Chondrocyte (in vitro differentiated cells): Measurements from ENCODE around the gene RPS19. TPM values are rescaled to one million over a fixed set of nuclear protein-coding genes. Genes with fewer than 3 reads are reported as not detected.

Experiments
- DNase-seq: peaks from one replicate; pipeline ENCODE4 v3.0.0; 2021; ENCODE audit warnings: mixed read lengths, low spot score
- H3K27ac Mint-ChIP-seq: one replicate; pipeline ENCODE4 v1.8.0; 2021; ENCODE audit warnings: mild to moderate bottlenecking, moderate library complexity, mixed read lengths; ENCODE audit not compliant: unreplicated experiment
- H3K27me3 Mint-ChIP-seq: 2 replicates; pipeline ENCODE4 v1.8.0; 2021; ENCODE audit warnings: low read depth, mixed read lengths
- H3K36me3 Mint-ChIP-seq: 2 replicates; pipeline ENCODE4 v1.8.0; 2021; ENCODE audit warnings: low read depth, mixed read lengths
- H3K4me1 Mint-ChIP-seq: 2 replicates; pipeline ENCODE4 v1.8.0; 2021; ENCODE audit warnings: low read depth, mild to moderate bottlenecking, mixed read lengths
- H3K4me3 Mint-ChIP-seq: one replicate; pipeline ENCODE4 v1.8.0; 2021; ENCODE audit warnings: mild to moderate bottlenecking, moderate library complexity, mixed read lengths; ENCODE audit not compliant: unreplicated experiment
- H3K9me3 Mint-ChIP-seq: 2 replicates; pipeline ENCODE4 v1.8.0; 2021; ENCODE audit warnings: low read depth, mixed read lengths
- CTCF ChIP-seq: fragments of 200-600 bp; sonication (generic); IDR thresholded peaks from 2 replicates; pipeline ENCODE4 v1.5.0; 2021; ENCODE audit warnings: antibody characterized with exemption, mild to moderate bottlenecking, moderate library complexity
- total RNA-seq: library from RNA; stranded (reverse); gene quantifications from 3 replicates; pipeline ENCODE4 v1.2.1, GENCODE V29; 2021

RPS19 gene
- total RNA-seq, 1 donor from 2014 or later, result 1,457 TPM

DNA sequence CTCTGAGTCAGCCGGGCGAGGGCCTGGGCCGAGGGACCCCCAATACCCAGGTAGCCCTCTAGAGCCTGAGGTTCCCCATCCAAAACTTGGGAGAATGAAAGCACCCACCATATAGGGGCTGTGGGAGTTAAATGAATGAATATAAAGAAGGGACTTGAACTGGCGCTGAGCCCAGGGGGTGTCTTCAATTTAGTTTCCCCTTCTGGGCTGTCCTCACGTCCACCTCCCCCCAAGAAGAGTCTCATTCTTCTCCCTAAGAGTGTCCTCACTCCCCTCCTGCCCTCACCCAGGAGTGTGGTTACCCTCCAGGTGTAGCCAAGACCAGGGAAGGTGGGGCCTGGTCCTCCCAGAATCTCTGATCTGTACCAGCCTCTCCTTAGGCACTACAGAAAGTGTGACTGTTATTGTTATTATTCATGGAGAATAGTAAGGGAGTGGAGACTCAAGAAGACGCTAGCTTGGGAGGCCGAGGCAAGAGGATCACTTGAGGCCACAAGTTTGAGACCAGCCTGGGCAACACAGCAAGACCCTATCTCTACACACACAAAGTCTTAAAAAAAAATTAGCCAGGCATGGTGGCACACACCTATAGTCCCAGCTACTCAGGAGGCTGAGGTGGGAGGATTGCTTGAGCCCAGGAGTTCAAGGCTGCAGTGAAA, 19.7 kb downstream of the RPS19 start:
- no peaks in the 10 kb centered on the region for H3K9me3 Mint-ChIP-seq
- no peaks in the 10 kb centered on the region for H3K27me3 Mint-ChIP-seq
- TF ChIP-seq CTCF, result no peak
- no peak for DNase-seq
- no peaks in the 10 kb centered on the region for H3K36me3 Mint-ChIP-seq
- peaks cover 9% of the 10 kb centered on the region for H3K4me1 Mint-ChIP-seq
- no peak overlapping the region for H3K4me3 Mint-ChIP-seq
- no peak overlapping the region for H3K27ac Mint-ChIP-seq

GRCh38 chr19:41880329-41880708, 20.3 kb downstream of the RPS19 start:
- TF ChIP-seq CTCF, result no peak
- no peak for DNase-seq
- peaks cover 13% of the 10 kb centered on the region for H3K4me1 Mint-ChIP-seq
- no peaks in the 10 kb centered on the region for H3K27me3 Mint-ChIP-seq
- H3K36me3 Mint-ChIP-seq, result no peaks in the 10 kb centered on the region
- H3K4me3 Mint-ChIP-seq, result no peak overlapping the region
- no peaks in the 10 kb centered on the region for H3K9me3 Mint-ChIP-seq
- H3K27ac Mint-ChIP-seq, result no peak overlapping the region

- H3K9me3 Mint-ChIP-seq, result no peaks in the 10 kb centered on the region
- H3K4me1 Mint-ChIP-seq, result peaks cover 33% of the 10 kb centered on the region
- peak within 1 kb of the TSS; percentile 94 for H3K27ac Mint-ChIP-seq
- no peak for DNase-seq
- H3K27me3 Mint-ChIP-seq, result no peaks in the 10 kb centered on the region
- no peaks in the 10 kb centered on the region for H3K36me3 Mint-ChIP-seq
- no peak for TF ChIP-seq CTCF
- H3K4me3 Mint-ChIP-seq, result peak within 1 kb of the TSS; percentile 95
These were observed 22.8 kb downstream of the RPS19 start, which contains the start of gene ARHGEF1 for GRCh38 chr19:41882568-41883462. ARHGEF1 (plus strand) TSS chr19:41883184; CDS start chr19:41888083, 4,899 bp downstream.

- Mint-ChIP-seq H3K27me3 (no peaks in the 10 kb centered on the region), H3K36me3 (peaks cover 3% of the 10 kb centered on the region), H3K9me3 (no peaks in the 10 kb centered on the region), H3K4me3 (peak overlapping the region; percentile 95), H3K27ac (peak overlapping the region; percentile 94), H3K4me1 (peaks cover 33% of the 10 kb centered on the region)
- DNase-seq, result no peak
- no peak for TF ChIP-seq CTCF
These were observed 23.4 kb downstream of the RPS19 start for GRCh38 chr19:41883463-41883820.
